Effector memory CD4-positive, alpha-beta T cell (primary cell): Measurements from ENCODE around the gene RBPJL.

Source experiments
- DNase-seq, 3 donors: peaks; one replicate each; pipeline ENCODE4 v3.0.0-alpha.2; 2020
- H3K27ac ChIP-seq: 2 replicates; pipeline ENCODE4 v1.7.0; 2013; ENCODE audit warnings: mild to moderate bottlenecking, low read length, moderate library complexity; ENCODE audit not compliant: insufficient read depth, poor library complexity, severe bottlenecking
- H3K27me3 ChIP-seq: replicated peaks from 2 replicates; pipeline ENCODE4 v1.7.0; 2013; ENCODE audit warnings: mild to moderate bottlenecking, low read length; ENCODE audit not compliant: insufficient read depth, control insufficient read depth, poor library complexity, severe bottlenecking
- H3K36me3 ChIP-seq: 2 replicates; pipeline ENCODE4 v1.7.0; 2013; ENCODE audit warnings: mild to moderate bottlenecking, low read length, moderate library complexity; ENCODE audit not compliant: control insufficient read depth, insufficient read depth
- H3K4me1 ChIP-seq: 2 replicates; pipeline ENCODE4 v1.7.0; 2013; ENCODE audit warnings: low read length, mild to moderate bottlenecking; ENCODE audit not compliant: control insufficient read depth, insufficient read depth, poor library complexity, severe bottlenecking
- H3K4me3 ChIP-seq: 2 replicates; pipeline ENCODE4 v1.7.0; 2013; ENCODE audit warnings: low read length, low read depth, mild to moderate bottlenecking; ENCODE audit not compliant: insufficient read depth, poor library complexity, severe bottlenecking
- H3K9me3 ChIP-seq: 2 replicates; pipeline ENCODE4 v1.7.0; 2013; ENCODE audit warnings: mild to moderate bottlenecking, low read length, moderate library complexity; ENCODE audit not compliant: control insufficient read depth

Gene RBPJL

DNA sequence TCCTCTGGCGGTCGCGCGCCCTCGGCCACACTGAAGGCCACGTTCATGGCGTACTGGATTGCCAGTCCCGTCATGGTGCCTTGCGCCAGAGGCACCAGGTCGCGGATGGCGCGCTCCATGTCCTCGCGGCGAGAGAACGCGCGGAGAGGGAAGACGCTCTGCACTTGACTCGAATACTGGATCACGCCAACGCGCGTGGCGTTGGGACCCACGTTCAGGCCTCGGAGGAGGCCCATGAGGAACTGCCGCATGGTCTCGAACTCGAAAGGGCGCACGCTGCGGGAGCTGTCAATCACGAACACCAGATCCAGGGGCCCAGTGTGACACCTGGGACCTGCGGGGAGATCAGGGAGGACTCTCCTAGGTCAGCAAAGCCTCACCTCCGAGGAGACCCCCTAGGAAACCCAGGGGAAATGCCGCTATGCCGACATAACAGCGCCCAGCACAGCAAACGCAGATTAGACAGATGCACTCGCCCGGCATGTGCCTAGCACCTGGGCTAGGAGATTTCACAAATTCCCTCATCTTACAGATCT is 2.1 kb upstream of the RBPJL start:
- H3K4me3 ChIP-seq: no peak overlapping the region
- no peak overlapping the region for H3K27ac ChIP-seq
- no peaks in the 10 kb centered on the region for H3K36me3 ChIP-seq
- H3K4me1 ChIP-seq: no peaks in the 10 kb centered on the region
- DNase-seq: no peak
- H3K27me3 ChIP-seq: peaks cover 9% of the 10 kb centered on the region
- no peaks in the 10 kb centered on the region for H3K9me3 ChIP-seq

DNA sequence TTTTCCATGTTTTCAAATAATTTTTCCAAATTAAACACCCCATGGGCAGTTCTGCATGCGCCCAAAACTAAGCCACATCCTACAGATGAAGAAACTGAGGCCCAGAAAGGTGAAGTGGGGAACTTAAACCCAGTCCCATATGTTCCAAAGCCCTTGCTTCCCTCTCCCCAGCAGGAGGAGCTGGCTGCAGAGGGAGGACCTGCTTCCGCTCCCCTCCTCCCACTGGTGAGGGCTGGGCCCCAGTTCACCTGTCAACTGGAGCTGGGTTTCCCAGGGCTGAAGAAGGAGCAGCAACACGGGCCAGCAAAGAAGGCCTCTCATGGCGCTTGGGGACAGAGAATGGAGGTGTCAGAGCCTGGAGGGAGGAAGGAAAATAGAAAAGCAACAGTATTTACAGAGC is 1.4 kb upstream of the RBPJL start:
- H3K36me3 ChIP-seq: no peaks in the 10 kb centered on the region
- H3K4me1 ChIP-seq: no peaks in the 10 kb centered on the region
- H3K27ac ChIP-seq: no peak overlapping the region
- H3K27me3 ChIP-seq: peaks cover 9% of the 10 kb centered on the region
- H3K9me3 ChIP-seq: no peaks in the 10 kb centered on the region
- no peak overlapping the region for H3K4me3 ChIP-seq
- no peak for DNase-seq

- H3K36me3 ChIP-seq: no peaks in the 10 kb centered on the region
- DNase-seq: no peak
- peaks cover 6% of the 10 kb centered on the region for H3K4me1 ChIP-seq
- H3K27ac ChIP-seq: no peak overlapping the region
- H3K4me3 ChIP-seq: no peak overlapping the region
- no peaks in the 10 kb centered on the region for H3K9me3 ChIP-seq
- peaks cover 9% of the 10 kb centered on the region for H3K27me3 ChIP-seq
These were observed 518 bp downstream of the RBPJL start for GRCh38 chr20:45307076-45307640.

- Histone ChIP-seq H3K4me1 (peaks cover 6% of the 10 kb centered on the region), H3K9me3 (no peaks in the 10 kb centered on the region), H3K27ac (no peak within 1 kb of the TSS), H3K4me3 (no peak within 1 kb of the TSS), H3K36me3 (no peaks in the 10 kb centered on the region), H3K27me3 (peaks cover 9% of the 10 kb centered on the region)
- no peak for DNase-seq
These were observed 1.6 kb downstream of the RBPJL start, which contains the start of gene MATN4 for GRCh38 chr20:45308117-45308778. TSS of gene MATN4 (minus strand) at chr20:45308299. CDS start at chr20:45305582, 2,717 bp downstream.

- no peak overlapping the region for H3K27ac ChIP-seq
- no peaks in the 10 kb centered on the region for H3K36me3 ChIP-seq
- peaks cover 9% of the 10 kb centered on the region for H3K27me3 ChIP-seq
- no peak overlapping the region for H3K4me3 ChIP-seq
- no peak for DNase-seq
- H3K4me1 ChIP-seq: peaks cover 6% of the 10 kb centered on the region
- H3K9me3 ChIP-seq: no peaks in the 10 kb centered on the region
These were observed 2.4 kb downstream of the RBPJL start for GRCh38 chr20:45309075-45309474.

- DNase-seq: peak in 2 of 3 donors; percentile 14 to 24
- Histone ChIP-seq H3K4me3 (no peak overlapping the region), H3K27me3 (peaks cover 3% of the 10 kb centered on the region), H3K4me1 (peaks cover 6% of the 10 kb centered on the region), H3K27ac (no peak overlapping the region), H3K36me3 (no peaks in the 10 kb centered on the region), H3K9me3 (no peaks in the 10 kb centered on the region)
These were observed 5.1 kb downstream of the RBPJL start for GRCh38 chr20:45311589-45312211.

- Histone ChIP-seq H3K4me1 (peaks cover 6% of the 10 kb centered on the region), H3K4me3 (no peak overlapping the region), H3K27ac (no peak overlapping the region), H3K36me3 (no peaks in the 10 kb centered on the region), H3K9me3 (no peaks in the 10 kb centered on the region), H3K27me3 (no peaks in the 10 kb centered on the region)
- DNase-seq: no peak
These were observed 5.6 kb downstream of the RBPJL start for GRCh38 chr20:45312241-45312640.

DNA sequence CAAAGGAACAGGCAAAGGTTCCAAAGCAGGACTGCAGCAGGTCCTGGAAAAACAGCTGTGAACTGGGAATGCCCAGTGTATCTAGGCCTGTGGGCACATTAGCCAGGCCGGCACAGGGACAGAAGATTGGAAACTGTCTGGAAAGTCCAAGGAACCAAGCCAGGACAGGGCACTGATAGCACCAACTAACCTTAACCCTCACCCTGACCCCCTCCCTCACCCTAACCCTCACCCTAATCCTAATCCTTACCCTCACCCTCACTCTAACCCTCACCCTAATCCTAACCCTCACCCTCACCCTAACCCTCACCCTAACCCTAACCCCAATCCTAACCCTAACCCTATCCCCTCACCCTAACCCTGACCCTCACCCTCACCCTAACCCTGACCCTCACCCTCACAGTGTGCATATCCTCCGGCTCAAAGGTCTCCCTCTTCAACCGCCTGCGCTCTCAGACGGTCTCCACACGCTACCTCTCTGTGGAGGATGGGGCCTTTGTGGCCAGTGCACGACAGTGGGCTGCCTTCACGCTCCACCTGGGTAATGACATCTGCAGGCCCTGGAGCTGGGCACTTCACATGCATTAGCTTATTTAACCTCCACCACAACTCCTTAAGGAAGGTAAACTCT is 6.5 kb downstream of the RBPJL start:
- Histone ChIP-seq H3K4me3 (no peak overlapping the region), H3K27me3 (no peaks in the 10 kb centered on the region), H3K9me3 (no peaks in the 10 kb centered on the region), H3K4me1 (peaks cover 6% of the 10 kb centered on the region), H3K27ac (no peak overlapping the region), H3K36me3 (no peaks in the 10 kb centered on the region)
- no peak for DNase-seq

DNA sequence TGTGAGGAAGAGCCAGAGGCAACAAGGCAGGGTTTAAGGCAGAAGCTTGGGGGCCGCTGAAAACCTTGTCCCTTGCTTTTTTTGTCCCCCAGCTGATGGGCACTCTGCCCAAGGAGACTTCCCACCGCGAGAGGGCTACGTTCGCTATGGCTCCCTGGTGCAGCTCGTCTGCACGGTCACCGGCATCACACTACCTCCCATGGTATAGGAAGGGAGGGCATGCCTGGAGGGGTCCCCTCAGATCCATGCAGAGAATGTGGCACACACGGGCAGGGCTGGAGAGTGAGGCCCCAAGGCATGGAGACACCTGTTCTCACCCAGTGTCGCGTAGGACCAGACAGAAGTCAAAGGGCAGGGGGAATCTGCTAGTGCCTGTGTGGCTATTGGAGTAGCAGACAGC is 7.3 kb downstream of the RBPJL start:
- DNase-seq: no peak
- Histone ChIP-seq H3K27ac (no peak overlapping the region), H3K4me3 (no peak overlapping the region), H3K4me1 (peaks cover 6% of the 10 kb centered on the region), H3K36me3 (no peaks in the 10 kb centered on the region), H3K9me3 (no peaks in the 10 kb centered on the region), H3K27me3 (no peaks in the 10 kb centered on the region)

- Histone ChIP-seq H3K4me3 (no peak overlapping the region), H3K9me3 (no peaks in the 10 kb centered on the region), H3K36me3 (no peaks in the 10 kb centered on the region), H3K4me1 (peaks cover 6% of the 10 kb centered on the region), H3K27ac (no peak overlapping the region), H3K27me3 (no peaks in the 10 kb centered on the region)
- DNase-seq: no peak
These were observed 9.0 kb downstream of the RBPJL start for GRCh38 chr20:45315672-45316071.
